Hepatic stellate cell (primary cell): ENCODE measurements around the gene ALG14.
A peak's percentile ranks its signal among the peaks of the same experiment; 100 is the strongest.

Source experiments
- DNase-seq: peaks from one replicate; pipeline ENCODE4 v3.0.0; 2011; ENCODE audit warnings: low spot score

ALG14 gene

DNA sequence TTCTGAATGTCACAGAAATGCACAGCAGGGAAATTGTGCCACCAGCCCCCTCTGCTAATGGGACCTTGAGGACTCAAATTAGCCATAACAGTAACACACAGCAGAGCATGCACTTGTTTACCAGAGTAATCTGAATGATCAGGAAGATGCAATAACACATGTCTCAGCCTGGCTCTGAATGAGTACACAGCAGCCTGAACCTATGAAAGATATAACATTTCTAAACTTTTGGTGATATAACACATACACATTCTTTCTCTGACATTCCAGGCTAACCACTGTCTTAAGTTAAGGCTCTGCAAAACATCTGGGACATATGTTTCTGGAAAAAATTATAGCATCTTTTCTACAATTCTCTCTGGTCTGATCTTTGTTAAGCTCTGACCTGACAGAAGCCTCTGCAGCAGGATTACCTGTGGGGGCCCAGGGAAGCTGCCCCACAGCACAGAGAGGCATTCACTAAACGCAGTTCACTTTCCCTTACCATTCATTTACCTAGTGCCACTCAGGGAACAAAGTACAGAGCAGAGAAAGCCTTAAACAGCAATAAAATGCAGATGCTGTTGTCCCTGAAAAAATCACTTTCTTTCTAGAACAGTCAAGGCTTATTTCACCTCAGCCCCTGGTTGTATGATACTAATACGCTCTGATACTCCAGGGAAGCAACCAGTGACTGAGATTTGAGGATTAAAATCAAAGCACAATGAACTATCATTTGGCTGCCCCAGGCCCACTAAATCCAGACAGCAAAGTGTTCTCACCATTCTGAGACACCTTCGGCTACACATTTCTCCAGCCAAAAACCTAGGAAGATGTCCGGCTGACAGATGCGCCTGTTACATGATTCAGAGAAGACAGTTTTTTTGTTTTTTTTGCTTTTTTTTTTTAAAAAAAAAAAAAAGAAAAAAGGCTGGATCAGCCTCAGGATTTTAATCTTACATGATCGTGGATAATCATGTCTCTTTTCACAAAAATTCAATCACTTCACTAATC is 91.9 kb downstream of the ALG14 start:
- DNase-seq: peak; percentile 6

DNA sequence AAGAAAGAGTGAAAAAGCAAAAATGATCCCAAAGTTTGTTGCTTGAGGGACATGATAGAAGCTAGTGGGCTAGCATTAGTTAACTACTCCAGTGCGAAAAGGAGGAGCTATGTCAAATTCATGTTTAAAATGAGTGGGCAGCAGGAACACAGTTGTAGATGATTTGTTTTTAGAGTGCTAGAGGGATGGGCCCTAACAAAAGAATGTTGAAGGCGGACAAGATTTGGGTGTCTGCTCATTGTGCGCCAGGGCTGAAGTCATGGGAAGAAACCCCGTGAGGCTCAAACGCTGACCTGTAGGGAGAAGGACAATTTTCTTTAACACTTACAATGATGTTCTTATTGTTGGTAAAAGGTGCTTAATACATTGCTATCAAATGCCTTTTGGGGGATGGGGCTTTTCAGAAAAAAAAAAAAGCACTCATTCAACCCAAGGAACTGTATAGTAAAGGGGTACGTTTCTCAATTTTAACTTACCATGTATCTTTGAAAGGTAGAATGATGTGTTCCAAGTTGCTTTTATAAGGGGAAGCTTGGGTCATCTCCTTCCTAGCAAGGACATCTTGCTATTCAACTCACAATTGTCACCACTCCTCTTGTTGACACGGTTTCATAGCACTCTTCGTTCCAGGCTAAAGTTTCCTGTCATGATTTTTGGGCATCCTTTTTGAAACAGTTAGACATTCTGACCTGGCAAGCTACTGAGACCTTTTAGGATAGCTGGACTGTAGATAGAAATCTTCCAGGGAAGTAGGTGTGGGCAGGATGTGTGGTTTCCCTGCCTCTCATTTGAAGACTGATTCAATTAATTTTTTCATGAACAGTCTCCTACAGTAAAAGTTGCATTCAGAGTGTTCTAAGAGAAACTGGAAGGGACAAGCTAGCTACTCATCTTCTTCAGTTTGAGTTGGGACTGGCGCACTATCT is 92.8 kb downstream of the ALG14 start:
- no peak for DNase-seq

DNA sequence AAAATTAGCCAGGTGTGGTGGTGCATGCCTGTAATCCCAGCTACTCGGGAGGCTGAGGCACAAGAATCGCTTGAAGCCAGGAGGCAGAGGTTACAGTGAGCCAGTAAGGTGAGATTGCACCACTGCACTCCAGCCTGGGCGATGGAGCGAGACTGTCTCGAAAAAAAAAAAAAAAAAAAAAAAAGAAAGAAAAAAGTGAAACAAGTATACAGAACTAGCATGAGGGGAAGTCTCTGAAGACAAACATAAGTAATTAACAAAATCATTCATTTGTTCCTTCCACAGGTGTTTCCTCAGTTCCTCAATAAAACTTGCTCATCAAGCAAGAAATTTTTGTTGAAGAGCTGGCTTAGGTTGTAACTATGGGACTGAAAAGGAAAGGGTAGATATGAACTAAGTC is 93.6 kb downstream of the ALG14 start:
- no peak for DNase-seq

DNA sequence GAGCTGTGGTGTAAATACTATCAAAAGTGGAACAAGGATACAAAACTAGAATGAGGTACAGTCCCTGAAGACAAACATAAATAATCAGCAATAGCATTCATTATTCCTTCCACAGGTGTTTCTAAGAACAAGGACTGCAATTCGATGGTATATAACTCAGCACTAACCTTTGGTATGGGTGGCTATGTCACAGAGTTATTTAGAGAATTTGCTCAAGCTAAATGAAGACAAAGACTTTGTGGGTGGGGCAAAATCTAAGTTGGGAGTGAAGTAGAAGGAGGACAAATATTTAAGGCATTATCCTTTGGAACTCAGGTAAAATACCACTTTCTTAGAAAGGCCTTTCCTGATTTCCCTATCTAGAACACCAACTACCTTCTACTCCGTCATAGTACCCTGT is 94.3 kb downstream of the ALG14 start:
- no peak for DNase-seq

DNA sequence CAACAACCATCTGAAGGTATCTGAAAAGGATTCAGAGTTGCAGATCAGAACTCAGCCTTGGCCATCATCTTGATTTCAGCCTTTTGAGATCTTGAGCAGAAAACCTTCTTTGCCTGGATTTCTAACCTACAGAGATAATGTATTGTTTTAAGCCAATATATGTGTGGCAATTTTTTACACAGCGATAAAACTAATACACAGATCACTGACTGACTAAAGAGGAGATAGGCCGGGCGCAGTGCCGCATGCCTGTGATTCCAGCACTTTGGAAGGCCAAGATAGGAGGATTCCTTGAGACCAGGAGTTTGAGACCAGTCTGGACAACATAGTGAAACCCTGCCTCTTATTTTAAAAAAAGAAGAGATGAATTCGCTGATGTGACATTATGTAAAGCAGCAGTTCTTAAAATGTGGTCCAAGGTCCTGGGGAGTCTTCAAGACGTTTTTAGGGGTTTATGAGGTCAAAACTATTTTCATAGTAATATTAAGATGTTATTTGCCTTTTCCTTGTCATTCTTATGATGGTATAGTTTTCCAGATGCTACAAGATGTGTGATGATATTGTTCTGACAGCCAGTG is 95.7 kb downstream of the ALG14 start:
- DNase-seq: no peak

DNA sequence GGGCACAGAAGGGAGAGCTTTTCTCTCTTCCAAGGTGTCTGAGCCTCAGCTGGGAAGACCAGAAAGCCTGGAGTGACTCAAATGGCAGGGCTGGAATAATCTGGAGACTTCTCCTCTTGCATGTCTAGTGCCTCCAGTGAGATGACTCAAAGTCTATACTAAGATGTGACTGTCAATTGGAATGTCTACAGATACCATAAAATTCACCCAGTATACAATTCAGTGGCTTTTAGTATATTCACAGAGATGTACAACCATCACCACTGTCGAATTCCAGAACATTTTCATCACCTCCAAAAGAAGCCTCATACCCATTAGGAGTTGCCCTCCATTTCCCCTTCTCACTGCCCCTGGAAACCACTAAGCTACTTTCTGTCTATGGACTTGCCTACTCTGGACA is 97.9 kb downstream of the ALG14 start:
- peak; percentile 72 for DNase-seq

DNA sequence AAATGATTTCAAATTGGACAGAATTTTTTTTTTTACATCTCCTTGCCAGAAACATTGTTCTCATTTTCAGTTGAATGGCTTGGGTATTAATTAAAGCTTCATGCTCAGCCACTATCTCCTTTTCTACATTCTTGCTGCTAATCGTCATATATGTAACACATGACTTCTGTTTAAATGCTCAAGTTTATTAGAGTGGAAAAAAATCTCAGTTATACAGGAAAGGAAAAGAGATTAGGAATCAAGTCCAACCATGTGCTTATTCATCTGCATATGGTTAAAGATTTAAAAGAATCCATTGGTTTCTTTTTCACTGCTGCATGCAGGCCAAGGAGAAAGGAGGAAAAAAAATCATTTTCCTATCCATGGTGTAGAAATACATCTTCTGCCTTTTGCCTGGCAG is 98.5 kb downstream of the ALG14 start:
- DNase-seq: no peak

DNA sequence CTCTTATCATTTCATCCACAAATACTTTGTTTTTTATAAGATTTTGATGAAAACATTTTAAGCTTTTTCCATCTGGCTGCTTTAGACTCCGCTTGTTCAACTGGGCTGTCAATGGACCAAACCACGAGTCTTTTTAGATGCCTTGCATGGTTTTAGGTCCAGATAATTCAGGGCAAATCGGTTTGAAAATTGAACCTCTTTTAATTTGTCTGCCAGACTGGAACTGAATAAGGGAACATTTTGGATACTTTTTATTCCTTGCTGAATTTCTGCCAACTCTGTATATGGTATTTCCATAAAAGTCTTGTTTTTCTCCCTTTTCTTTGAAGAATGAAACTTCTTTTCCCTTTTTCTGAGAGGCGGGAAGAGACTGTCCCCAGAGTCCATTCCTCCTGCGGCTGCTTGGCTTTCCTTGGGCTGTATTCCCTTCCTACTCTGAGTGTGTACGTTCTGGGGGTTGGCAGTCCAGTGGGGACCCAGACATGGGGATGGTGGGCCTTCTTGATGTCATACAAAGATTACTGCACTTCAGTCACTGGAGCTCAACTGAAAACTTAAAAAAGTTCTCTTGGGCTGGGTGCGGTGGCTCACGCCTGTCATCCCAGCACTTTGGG is 99.3 kb downstream of the ALG14 start:
- no peak for DNase-seq

DNA sequence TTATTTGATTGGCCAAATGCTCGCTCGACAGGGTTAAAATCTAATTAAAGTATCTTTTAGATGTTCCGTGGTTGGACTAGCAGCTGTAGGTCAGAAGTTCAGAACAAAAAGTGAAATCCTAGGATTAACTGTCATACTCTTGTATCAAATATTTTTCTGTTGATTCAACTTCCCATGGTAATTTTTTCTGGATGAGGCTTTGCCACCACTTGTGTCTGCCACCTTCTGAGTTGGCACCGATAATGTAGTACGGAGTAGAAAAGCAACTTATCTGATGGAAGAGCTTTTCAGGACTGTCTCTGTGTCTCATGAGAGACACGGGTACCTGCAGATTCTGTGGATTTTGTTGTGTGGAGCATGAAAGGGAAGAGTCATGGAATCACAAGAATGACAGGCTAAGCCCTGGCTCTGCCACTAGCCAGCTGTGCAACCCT is 101.2 kb downstream of the ALG14 start:
- peak; percentile 53 for DNase-seq

DNA sequence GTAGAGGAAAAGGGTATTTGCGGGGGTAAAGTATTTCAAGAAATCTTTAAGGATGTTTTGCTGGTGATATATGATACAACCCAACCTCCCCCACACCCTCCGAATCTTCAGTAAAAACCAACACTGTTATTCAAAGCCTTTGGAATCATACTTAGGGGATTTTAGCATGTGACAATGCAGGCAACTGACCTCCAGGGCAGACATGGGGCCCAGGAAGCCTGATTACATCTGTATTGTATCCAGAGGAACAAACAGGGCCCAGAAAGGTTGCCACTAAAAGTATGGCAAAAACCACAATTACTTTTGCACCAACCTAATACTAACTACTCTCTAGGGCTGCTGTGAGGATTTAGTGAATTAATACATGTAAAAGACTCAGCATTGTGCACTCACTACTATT is 102.0 kb downstream of the ALG14 start:
- DNase-seq: peak; percentile 8

DNA sequence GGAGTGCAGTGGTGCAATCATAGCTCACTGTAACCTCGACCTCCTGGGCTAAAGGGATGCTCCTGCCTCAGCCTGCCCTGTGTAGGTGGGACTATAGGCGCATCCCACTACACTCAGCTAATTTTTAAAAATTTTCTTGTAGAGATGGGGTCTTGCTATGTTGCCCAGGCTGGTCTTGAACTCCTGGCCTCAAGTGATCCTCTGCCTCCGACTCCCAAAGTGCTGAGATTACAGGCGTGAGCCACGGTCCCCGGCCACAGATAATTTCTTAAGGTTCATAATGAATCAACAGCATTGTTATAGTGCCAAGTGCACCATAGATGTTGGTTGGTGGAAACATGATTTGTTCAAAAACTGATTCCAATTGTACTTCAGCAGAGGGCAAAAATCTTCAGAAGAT is 103.6 kb downstream of the ALG14 start:
- no peak for DNase-seq

DNA sequence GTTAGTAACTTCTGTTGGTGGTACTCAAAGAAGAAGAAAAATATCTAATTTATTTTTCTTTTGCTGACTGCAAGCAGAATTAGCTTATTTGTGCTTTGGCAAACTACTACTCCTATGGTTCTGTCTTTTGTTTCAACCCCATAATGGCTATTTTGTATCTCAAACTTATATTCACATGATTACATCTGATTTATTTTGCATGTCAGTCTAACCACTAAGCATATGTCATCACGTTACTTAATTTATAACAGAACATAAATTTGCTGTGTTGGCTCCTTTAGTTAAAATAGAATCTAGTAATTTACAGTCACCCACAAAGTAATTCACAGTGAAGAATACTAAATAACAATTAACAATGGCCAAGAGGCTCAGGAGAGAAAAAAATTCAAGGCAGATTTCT is 106.7 kb downstream of the ALG14 start:
- no peak for DNase-seq

DNA sequence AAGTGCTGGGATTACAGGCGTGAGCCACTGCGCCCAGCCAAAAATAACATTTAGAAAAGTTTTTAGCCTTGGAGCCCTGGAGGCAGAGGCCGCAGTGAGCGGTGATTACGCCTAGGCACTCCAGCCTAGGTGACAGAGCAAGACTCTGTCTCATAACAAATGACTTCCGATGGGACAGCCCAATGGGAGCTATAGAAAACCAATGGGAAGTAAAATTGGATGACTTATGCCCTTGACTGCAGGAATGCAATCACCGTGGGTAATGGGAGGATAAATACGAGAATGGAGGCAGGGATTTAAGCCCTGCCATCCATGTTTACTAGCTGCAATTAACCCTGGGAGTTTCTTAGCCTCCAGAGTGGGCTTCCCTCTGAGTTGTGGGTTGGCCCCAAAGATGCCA is 108.9 kb downstream of the ALG14 start:
- no peak for DNase-seq

DNA sequence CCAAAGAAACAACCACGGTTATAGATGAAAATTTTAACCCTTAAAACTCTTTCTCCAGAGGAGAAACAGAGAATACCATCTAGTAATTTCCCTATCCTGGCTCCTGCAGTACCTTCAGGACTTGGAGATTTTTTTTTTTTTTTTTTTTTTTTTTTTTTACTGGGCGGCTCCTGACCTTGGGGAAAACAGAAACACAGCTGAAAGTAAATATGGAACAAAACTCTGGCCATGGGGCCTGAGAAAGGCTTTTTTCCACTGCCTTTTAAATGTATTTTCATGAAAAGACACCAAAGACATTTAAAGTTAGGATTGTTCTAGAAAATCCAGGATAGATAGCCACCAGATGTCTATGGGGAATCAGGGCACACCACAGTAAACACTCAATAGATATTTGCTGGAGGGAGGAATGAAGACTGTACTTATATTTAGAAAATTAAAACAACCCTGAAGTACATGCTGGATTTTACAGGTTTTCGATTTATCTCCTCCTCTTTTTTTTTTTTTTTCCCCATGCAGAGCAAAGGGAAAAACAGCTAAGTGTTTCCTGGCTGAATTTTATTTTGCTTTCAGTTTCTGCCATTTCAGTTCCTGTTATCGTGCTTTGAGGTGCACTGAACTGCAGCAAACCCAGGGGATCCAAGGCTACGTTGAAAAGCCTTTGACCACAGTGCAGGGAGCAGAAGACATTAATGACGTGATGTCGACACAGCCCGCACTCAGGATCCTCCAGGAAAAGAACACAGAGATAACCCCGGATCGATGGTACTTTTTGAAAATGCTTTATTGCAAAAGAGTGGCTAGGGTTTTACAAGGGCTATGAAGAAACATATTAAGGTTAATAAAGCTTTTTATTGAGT is 110.1 kb downstream of the ALG14 start:
- DNase-seq: peak; percentile 10

DNA sequence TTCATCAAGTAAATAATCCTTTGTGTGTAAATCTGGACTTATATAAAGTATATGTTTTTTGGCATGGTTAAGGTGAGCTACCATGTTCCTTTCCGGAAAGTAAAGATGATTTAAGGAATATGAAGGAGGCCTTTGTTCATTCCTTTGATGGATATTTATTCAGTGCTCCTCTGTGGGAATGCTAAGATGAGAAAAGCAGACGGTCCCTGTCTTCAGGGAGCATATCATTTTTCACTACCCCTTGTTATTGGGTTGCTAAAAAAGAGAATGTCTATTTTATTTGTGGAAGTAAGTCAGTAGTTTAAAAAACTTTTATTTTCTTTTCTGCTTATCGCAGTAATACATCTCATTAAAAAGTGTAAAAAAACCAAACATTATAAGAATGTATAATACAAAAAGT is 110.8 kb downstream of the ALG14 start:
- no peak for DNase-seq

DNA sequence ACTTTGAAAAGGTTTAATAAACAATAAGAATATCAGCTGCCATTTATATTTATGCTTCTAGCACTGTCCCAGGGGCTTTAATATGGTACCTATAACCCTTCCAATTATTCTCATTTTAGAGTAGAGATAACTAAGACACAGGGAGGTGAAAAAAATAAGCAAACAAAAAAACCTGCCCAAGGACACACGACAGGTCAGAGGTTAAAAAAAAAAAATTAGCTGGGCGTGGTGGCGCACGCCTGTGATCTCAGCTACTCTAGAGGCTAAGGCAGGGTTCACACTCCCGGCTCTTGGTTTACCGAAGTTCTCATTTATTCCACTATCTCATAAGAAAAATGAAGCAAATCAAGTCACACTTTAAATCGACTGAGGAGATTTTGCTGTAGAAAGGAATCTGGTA is 111.2 kb downstream of the ALG14 start:
- DNase-seq: no peak

DNA sequence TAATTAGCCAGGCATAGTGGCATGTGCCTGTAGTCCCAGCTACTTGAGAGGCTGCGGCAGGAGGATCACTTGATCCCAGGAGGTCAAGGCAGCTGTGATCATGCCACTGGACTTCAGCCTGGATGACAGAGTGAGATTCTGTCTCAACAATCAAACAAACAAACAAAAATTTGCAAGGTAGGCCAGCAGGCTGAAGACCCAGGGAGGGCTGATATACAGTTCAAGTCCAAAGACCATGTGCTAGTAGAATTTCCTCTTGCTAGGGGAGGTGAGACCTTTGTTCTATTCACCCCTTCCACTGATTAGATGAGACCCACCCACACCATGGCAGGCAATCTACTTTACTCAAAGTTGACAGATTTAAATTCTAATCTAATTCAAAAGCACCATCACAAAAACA is 114.7 kb downstream of the ALG14 start:
- DNase-seq: no peak

DNA sequence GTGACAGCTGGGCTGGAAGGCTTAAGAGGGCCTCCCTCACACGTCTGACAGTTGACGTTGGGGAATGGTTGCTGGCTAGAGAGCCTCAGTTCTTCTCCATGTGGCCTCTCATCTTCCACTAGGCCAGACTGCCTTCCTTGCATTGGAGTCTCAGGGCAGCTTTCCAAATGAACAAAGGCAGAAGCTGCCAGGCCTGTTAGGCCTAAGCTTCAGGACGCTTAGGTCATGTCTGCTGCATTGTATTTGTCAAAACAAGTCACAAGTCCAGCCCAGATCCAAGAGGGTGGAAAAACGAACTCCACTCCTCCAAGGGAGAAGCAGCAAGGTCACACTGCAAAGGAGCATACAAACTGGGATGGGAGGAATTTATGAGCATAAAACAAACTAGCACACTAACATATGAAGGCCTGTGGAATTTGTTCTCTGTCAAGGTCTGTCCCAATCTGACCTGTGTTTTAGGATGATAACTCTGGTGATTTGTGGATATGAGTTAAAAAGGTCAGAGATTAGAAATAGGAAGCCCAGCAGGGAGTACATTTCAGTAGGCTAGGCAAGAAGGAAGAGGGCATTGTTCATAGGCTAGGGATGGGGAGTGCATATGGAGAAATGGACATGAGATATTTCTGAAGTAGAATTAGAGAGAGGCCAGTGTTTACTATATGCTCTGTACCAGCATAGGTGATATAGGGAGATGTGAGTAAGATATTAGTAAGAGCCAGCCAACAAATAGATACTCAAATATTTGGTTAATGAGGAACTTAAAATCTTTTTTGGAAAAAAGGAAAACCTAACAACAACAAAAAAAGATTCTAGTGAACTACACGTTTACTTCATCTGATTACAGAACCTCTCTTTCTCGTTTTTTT is 116.8 kb downstream of the ALG14 start:
- no peak for DNase-seq

DNA sequence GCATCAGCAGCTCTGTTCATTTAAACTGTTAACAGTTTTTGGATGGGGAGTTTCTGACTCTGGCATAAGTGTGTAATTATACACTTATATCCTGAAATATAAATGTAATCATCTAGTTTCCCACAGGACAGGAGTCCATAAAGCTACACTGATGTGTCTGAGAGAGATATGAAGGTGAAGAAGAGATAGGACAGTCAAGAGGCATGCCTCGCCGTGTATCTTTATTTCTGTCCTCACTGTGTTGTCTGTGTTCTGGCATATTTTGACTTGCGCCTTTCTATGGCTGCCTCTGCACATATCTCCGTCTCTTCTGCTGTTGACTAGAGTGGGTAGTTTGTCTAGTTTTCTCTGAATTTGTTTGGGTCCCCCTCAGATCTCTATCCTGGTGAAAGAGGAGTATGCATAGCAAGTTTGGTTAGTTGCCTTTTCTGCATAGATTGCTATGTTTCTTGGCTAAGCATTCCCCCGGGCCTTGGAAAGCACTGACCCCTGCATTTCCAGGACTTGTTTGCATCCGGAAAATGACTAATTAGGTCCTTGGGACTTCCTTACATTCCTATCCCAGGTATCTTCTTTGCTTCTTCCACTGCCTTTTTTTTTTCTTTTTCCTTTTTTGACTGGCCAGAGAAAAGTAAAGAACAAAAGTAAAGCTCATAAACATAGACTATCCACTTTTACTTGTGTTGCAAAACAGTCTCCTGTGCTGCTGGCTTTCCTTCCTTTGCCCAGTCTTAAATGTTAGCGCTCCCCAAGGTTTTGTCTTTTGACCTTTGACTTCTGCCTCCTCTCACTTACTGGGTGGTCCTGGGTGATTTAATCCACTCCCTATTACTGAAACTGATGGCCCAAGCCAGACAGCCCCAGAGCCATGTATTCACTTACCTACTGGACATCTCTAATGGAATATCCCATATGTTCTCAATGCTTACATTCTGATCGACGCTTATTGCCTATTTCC is 118.2 kb downstream of the ALG14 start:
- no peak for DNase-seq
